ENCODE results near the gene NIM1K.
A peak's percentile ranks its signal among the peaks of the same experiment; 100 is the strongest.
"Not testable (repeated sequence)": the region's sequence is repeated elsewhere in the genome, so short reads cannot be mapped to it uniquely, and the experiment has no call there.

The NIM1K gene

DNA sequence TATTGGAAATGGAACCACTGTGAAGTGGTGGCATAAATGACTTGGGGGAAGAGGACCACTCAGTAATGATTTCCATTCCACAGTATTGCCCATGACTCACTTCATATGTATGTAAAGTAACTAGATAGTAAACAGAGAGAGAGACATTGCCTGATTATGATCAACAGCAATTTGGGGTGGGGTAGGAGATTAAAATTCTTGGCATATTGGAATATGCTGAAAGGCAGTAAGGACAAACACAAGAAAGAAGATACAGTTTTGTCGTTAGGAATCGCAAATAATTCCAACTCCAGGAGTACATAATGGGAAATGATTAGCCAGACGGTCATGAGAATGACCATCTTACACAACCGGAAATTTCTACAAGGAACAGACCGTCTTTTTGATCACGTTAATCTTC lies 122.7 kb downstream of the NIM1K start:
- DNase-seq (ENCODE audit: low read depth), result no peak

DNA sequence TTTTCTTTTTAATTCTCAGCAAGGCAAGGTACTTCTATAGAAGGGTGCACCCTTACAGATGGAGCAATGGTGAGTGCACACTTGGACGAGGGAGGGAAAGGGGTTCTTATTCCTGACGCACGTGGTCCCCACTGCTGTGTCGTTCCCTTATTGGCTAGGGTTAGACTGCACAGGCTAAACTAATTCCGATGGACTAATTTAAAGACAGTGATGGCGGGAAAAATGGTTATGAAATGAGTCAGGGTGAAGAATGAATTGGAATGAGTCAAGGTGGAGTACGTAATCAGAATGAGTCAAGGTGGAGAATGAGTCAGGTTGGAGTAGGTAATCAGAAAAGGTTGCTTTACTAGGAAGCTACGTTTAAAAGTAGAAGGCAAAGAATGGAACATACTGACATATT lies 123.2 kb downstream of the NIM1K start:
- DNase-seq (ENCODE audit: low read depth), result peak; percentile 63

DNA sequence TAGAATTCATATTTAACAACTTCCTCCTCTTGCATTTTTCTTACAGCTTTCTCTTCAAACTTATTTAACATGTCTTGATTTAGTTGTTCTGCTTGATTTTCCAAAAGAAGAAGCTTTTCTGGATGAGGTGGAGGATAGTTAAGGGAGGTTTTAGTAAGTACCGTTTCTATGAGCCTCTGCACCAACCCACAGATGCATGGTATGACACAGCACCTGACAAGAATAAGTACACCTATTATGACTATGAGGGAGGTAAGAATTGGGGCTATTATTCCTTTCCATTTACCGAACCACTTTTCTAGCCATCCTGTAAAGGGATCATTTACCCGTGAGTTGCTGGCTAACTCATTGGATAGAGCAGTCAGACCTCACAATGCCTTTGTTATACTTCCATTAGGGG lies 123.7 kb downstream of the NIM1K start:
- DNase-seq (ENCODE audit: low read depth), result no peak

DNA sequence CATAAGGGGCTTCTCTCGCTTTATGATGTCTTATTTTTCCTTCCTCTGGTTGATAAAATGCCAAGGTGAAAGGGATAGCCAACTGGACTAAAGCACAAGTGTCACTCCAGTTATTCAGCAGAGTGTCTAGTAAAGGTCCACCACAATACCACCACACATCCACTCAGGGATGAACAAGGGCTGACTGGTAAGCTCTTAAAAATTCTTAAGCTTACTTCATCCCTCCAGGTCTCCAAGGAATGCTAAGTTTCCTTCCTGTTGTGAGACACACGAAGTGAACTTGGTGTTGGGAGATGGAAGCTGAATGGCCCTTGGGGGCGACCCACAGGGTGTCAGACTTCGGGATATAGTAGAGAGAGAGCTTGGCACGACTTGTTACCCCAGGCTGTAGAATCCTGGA lies 124.4 kb downstream of the NIM1K start:
- DNase-seq (ENCODE audit: low read depth), result no peak

DNA sequence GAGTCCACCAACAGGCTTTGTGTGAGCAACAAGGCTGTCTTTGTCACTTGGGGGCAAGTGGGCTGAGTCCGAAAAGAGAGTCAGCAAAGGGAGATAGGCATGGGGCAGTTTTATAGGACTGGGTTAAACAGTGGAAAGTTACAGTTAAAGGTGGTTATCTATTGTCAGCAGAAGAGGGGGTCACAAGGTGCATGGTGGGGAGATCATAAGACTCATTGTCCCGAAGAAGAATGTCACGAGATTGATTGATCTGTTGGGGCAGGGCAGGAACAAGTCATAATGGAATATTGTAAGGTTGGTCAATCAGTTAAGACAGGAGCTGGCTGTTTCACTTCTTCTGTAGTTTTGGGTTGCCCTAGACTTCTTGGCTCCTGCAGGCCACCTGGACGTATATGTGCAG lies 128.8 kb downstream of the NIM1K start:
- no peak for DNase-seq (ENCODE audit: low read depth)

DNA sequence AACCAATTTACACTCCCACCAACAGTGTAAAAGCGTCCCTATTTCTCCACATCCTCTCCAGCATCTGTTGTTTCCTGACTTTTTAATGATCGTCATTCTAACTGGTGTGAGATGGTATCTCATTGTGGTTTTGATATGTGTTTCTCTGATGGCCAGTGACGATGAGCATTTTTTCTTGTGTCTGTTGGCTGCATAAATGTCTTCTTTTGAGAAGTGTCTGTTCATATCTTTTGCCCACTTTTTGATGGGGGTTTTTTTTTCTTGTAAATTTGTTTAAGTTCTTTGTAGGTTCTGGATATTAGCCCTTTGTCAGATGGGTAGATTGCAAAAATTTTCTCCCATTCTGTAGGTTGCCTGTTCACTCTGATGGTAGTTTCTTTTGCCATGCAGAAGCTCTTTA lies 131.5 kb downstream of the NIM1K start:
- not testable (repeated sequence) for DNase-seq (ENCODE audit: low read depth)

DNA sequence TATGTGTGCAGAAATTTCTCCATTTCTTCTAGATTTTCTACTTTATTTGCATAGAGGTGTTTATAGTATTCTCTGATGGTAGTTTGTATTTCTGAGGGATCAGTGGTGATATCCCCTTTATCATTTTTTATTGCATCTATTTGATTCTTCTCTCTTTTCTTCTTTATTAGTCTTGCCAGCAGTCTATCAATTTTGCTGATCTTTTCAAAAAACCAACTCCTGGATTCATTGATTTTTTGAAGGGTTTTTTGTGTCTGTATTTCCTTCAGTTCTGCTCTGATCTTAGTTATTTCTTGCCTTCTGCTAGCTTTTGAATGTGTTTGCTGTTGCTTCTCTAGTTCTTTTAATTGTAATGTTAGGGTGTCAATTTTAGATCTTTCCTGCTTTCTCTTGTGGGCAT lies 133.6 kb downstream of the NIM1K start:
- DNase-seq (ENCODE audit: low read depth), result not testable (repeated sequence)
